CD4-positive, alpha-beta T cell treated with Interferon gamma for 1 hour (primary cell): ENCODE results near the gene KLHL5.
A peak's percentile ranks its signal among the peaks of the same experiment; 100 is the strongest.
"Not testable (repeated sequence)": the region's sequence is repeated elsewhere in the genome, so short reads cannot be mapped to it uniquely, and the experiment has no call there.

ENCODE experiments used
- DNase-seq: peaks from one replicate; pipeline ENCODE4 v3.0.0-alpha.2; 2020

KLHL5 gene, protein sequence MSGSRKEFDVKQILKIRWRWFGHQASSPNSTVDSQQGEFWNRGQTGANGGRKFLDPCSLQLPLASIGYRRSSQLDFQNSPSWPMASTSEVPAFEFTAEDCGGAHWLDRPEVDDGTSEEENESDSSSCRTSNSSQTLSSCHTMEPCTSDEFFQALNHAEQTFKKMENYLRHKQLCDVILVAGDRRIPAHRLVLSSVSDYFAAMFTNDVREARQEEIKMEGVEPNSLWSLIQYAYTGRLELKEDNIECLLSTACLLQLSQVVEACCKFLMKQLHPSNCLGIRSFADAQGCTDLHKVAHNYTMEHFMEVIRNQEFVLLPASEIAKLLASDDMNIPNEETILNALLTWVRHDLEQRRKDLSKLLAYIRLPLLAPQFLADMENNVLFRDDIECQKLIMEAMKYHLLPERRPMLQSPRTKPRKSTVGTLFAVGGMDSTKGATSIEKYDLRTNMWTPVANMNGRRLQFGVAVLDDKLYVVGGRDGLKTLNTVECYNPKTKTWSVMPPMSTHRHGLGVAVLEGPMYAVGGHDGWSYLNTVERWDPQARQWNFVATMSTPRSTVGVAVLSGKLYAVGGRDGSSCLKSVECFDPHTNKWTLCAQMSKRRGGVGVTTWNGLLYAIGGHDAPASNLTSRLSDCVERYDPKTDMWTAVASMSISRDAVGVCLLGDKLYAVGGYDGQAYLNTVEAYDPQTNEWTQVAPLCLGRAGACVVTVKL

DNA sequence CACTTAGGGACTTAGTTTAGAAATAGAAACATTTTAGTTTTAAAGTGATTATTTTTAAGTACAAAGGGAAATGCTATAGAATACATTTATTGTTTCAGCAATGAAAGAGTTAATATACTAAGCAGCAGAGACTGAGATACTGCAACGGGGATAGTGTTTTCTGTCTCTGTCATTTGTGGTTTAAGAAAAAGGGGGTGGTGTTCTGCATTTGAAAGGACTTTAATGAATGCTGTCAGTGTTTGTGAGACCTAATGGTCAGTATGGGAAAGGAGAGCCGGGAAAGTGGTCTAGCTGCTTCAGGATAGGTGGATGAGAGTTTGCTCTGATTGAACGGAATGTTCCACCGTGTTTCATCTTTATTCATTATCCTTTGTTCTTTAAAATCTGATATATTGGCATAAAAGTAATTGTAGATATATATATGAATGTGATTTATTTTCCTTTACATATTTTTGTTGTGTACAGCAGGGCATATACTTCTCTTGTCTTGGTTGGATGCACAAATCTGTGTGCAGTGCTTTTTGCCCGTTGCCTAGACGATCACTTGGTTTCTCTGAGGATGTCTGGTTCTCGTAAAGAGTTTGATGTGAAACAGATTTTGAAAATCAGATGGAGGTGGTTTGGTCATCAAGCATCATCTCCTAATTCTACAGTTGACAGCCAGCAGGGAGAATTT, at the start of gene KLHL5:
TSS of gene KLHL5 (plus strand) at position 139 of the 676 bp plus-strand sequence. CDS start at position 560, 421 bp downstream.
- no peak for DNase-seq

DNA sequence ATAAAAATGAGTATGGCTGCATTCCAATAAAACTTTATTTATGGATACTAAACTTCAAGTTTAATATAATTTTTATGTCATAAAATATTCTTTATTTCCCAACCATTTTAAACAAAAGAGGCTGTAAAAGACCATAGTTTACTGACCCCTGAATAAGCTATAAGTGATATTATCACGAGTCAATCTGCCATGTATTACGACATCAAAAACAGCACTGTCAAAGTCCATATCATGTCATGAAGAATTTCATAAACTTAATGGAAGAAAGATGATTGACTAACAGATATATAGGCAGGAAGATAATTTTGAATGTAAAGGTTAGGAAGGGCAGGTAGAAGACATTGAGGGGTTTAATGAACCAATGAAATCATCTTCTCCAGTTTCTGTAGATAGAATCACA, 48.0 kb upstream of the KLHL5 start:
- no peak for DNase-seq

DNA sequence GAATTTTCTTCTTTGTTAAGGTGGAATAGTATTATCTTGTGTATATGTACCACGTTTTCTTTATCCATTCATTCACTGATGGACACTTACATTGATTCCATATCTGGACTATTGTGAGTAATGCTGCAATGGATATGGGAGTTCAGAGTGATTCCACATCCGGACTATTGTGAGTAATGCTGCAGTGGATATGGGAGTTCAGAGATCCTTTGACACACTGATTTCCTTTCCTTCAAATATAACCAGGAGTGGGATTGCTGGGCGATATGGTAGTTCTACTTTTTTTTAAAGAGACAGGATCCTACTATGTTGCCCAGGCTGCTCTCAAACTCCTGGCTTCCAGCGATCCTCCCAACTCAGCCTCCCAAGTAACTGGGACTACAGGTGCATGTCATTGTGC, 41.9 kb upstream of the KLHL5 start:
- DNase-seq = no peak

DNA sequence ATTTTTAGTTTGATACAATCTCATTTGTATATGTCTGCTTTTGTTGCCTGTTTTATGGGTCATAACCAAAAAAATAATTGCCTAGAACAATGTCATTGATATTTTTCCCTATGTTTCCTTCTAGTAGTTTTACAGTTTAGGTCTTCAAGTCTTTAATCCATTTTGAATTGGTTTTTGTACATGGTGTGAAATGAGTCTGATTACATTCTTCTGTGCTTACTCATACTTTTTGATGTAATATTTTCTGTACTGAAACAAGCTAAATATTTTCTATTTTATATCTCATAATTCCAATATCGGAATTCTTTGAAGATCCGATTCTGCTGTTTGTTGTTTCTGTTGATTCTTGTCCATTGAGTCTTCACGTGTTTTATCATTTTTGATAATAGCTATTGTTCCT, 40.4 kb upstream of the KLHL5 start:
- DNase-seq = no peak

DNA sequence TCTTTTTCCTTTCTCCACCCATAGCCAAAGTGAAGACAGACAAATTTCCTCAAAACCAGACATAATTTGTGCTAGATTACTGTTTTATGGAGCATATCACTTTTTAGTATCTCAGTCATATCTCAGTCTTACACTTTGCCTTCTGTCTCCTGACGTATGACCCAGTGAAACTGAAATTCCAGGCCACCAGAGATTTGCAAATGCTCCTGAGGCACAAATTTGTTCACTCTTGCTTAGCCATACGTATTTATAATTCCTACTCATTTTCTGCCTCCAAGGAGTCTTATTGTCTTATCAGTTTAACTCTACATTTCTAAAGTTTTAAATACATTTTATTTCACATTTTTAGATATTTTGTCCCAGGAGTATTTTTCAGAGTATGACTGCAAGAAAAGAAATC, 39.8 kb upstream of the KLHL5 start:
- DNase-seq = no peak

DNA sequence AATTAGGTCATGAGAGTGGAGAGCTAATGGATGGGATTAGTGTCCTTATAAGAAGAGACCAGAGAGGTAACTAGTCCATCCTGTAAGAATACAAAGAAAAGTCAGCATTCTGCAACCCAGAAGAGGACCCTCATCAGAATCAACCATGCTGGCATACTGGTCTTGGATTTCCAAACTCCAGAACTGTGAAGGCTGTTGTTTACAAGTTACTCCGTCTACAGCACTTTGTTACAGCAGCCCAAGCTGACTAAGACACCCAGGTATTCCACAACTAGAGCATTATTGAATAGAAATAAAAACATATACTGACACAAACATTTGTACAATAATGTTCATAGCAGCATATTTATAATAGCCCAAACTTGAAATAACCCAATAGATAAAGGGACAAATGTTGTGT, 39.0 kb upstream of the KLHL5 start:
- DNase-seq = no peak

DNA sequence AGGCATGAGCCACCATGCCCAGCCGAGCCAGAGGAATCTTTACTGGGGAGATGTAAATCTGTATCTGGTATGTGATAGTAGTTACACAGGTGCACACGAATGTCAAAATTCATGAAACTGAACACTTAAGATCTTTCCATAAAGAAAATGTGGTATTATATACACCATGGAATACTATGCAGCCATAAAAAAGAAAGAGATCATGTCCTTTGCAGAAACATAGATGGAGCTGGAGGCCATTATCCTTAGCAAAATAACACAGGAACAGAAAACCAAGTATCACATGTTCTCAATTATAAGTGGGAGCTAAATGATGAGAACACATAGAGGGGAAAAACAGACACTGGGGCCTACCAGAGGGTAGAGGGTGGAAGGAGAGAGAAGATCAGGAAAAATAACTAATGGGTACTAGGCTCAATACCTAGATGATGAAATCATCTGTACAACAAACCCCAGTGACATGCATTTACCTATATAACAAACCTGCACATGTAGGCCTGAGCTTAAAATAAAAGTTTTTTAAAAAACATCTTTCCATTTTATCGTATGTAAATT, 37.6 kb upstream of the KLHL5 start:
- DNase-seq = no peak

DNA sequence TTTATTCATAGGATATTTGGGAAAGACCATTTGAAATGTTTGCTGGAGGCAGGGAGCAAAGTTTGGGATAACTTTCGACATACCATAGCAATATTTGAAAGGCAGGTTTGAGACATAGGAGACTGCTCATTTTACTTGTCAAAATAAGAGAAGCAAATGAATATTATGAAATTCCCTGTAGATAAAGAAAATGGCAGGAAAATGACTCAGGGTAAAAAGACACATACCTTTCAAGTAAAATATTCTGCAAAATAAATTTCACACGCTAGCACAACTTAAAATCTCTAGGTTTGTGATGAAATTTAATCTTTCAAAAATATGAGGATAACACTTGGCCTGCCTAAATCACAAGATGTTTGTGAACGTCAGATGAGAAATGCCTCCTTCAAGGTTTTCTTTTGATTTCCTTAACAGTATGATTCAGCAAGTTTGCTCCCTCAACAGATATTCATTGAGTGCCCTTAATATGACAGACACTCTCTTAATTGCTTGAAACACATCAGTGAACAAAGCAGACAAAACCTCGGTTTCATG, 36.4 kb upstream of the KLHL5 start:
- DNase-seq = no peak

DNA sequence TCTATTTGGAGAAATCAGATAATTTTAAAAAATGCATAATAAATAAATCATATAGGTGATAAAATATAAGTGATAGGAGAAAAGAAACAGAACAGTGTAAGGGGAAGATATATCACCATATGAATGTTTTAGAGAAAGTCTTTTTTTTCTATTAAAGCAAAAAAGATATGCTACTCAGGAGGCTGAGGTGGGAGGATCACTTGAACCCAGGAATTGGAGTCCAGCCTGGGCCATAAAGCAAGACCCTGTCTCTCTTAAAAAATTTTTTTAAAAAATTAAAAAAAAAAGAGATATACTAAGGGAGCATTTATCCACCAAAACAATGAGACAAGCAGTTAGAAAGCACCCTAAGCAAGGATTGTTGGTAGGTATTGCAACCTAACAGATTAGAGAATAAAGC, 35.9 kb upstream of the KLHL5 start:
- DNase-seq = no peak

DNA sequence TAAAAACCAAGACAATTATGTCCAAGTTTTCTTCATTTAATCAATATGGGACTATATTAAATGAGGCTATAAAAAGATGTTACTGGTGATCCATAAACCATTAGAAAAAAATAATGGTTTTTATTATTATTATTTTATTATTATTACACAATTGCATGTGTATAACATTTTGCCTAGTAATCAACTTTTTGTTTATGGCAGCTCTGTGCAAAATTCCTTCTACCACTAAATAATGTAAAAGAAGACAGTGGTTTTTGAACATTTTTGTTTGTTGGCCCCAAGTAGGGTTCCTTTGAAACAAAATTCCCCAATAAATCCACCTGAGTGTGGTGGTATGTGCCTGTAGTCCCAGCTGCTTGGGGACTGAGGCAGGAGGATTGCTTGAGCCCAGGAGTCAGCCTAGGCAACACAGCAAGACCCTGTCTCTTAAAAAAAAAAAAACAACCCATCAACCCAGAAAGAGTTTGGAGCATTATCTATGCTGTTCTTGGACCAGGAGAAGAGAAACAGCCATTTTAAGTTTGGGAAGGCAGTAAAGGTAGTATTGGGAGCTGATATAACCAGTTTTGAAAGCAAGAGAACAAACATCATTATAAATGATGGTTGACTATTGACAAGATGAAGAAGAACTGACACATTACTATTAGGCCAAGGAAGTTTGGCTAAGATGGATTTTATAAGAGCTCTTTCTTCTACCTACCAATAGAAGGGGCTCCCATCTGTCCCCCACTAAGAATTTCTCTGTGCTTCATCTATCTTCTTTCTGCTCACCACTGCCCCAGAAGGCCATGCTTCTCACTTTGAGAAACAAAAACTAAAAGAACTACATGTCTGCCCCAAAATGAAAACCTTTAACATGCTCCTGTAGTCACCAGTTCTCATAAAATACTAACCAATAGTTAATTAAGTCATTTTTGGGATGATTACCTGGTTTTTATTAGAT, 32.0 kb upstream of the KLHL5 start:
- DNase-seq = no peak

DNA sequence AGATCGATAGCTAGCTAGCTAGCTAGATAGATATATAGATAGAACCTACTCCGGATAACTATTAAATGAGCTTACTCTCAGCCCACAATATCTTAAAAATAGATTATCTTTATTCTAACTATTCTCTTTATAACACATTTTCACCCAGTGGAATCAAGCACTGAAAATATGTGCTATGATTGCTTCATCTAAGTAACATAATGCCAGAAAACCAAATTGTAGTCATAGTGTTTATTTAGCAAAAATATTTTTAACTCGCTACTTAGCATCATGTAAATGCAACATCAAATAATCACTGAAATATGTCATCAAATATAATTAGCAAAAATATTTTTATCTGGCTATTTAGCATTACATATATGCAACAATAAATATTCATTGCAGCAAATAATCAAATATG, 31.3 kb upstream of the KLHL5 start:
- DNase-seq = no peak

DNA sequence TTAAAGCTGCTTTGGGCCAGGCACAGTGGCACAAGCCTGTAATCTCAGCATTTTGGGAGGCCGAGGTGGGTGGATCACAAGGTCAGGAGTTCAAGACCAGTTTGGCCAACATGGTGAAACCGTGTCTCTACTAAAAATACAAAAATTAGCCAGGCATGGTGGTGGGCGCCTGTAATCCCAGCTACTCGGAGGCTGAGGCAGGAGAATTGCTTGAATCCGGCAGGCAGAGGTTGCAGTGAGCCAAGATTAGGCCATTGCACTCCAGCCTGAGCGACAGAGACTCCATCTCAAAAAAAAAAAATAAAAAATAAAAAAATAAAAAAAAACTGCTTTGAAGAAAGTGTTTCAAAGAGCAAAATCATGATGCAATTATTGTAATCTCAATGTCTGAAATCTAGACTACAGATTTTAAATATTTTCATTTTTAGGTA, 30.4 kb upstream of the KLHL5 start:
- not testable (repeated sequence) for DNase-seq

DNA sequence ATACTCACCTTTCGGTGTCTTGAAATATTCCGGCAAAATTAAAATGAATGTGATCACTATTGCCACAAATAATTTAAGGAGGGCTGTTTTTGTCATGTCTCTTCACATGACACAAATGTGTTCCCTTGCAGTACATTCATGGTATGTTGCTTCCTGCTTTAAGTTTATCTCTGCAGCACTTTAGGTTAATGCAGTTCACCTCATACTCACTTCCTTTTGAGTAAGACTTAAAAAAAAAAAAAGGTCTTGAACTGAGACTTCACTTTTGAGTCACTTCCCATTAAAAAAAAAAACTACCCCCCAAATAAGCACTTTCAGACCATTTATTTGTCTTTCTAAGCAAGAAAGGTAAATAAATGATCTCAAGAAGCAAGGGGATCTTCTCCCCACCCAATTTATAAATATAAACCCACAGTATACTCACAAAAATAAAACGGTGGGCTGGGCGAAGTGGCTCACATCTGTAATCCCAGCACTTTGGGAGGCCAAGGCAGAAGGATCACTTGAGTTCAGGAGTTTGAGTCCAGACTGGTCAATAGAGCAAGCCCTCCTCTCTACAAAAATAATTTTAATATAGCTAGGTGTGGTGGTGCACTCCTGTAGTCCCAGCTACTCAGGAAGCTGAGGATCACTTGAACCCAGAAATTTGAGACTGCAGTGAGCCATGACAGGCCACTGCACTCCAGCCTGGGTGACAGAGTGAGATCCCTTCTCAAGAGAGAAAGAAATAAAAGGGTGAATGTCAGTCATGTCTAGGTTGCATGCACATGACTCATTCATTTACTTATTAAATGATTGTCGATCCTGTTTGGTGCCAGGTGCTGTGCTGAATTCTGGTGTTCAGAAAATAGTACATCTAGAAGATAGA, 29.6 kb upstream of the KLHL5 start, which contains the start of gene TMEM156:
TSS of gene TMEM156 (minus strand) at position 192 of the 868 bp plus-strand sequence. CDS start at position 96, 96 bp downstream.
- DNase-seq = no peak

DNA sequence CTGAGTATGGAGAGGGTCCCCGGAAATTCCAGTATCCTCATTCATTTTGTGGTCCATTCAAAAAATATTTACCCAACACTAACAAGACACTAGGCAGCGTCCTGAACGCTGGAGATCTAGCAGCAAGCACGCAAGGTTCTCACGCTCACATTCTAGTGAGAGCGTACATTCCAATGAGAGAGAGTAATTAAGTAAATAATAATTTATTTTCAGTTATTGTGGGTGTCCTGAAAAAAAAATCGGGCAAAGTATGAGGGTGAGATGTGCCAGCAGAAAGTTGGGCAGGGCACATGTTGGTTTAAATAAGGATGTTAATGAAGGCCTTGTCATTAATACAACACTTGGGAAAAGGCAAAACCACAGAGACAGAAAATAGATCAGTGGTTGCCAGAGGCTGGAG, 25.9 kb upstream of the KLHL5 start:
- DNase-seq = no peak

DNA sequence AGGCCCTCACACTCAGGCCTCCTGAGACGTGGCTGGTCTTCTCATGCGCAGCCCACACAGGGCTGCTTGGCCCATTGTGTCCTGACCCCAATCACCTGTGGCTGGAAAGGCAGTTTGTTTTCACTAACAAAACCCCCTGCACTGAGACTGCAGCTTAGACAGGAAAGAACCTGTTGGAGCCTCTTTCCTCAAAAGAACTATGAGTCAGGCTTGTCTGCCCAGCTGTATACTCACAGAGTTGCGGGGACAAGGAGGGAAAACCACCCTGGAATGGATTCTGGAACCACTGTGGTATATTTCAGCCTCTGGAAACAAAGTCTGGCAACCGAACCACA, 24.6 kb upstream of the KLHL5 start:
- no peak for DNase-seq

DNA sequence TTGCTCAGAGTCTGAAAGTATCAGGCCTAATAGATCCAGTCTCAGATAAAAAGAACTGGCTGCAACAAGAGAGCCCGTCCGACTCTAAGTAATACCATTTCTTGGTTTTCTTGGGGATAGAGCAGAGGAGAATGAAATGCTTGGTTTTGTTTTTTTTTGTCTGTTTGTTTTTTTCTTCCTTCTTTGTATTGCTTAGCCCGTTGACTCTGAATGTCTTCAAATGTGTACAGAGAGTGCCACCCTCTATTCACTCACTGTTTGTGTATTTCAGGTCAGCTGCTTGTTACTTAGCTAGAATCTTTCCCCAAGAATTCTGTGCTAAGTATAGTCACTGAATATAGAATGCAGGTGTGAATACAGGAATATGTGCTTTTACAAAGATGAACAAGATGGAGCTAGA, 24.1 kb upstream of the KLHL5 start:
- DNase-seq = no peak

DNA sequence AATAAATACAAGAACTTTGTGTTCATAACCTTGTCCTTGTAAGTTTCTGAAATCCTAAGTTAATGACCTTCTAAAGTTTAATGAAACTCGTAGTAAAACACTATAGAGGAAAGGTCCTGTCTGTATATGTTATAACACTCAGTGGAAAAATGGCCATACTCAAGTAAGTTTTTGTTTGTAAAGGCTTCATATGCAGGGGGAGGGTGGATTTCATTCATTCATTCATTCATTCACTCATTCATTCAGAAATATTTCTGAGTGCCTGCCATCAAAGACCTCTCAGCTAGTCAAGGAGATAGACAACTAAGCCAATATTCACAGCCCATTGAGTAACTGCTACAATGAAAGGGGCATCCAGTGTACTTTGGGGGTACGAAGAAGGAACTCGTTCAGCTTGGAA, 22.9 kb upstream of the KLHL5 start:
- no peak for DNase-seq

DNA sequence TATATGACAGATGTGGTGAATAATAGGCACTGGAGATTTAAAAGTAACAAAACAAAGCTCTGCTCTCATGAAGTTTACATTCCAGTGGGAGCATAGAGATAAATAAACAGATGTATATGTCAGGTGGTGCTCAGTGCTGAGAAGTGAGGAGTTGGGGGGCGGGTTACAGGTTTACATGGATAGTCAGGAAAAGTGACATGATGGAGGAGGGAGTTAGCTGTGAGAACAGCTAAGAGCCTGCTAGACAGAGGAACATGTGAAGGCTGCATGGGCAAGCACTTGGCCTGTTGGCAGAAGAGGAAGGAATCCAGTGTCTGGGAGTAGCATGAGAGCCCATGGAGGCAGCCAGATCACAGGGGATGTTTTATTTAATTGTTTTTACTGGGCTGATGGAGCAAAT, 19.7 kb upstream of the KLHL5 start:
- no peak for DNase-seq

DNA sequence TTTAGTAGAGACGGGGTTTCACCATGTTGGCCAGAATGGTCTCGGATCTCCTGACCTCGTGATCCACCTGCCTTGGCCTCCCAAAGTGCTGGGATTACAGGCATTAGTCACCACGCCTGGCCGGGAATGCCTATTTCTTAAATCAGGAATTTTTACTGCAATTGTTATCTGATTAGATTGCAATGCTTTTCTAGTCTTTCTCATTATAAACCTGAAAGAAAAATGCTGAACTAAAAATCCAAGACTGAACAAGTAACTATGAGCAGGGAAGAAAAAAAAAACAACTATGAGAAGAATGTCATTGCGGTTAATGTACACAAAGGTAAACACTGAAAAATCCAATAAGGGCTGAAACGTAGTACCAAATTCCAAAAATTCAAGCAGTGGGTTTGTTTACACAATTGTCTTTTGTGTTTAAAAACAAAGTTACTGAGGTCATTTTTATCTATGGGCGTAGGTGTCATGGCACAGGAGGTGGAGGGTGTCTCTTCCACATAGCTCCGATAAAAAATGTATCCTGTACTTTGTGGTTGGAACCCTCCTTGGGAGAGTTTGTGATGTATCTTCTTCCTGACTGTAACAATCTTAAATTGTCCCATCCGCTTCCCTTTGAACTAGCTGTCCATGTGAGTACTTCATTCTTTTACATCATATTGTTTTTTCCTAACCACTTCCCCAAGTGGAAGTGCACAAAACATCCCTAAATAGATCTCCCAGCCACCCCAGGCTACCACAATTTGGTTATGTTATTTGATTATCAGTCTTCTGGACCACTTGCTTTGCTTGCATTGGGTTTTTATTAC, 18.8 kb upstream of the KLHL5 start:
- DNase-seq = no peak

DNA sequence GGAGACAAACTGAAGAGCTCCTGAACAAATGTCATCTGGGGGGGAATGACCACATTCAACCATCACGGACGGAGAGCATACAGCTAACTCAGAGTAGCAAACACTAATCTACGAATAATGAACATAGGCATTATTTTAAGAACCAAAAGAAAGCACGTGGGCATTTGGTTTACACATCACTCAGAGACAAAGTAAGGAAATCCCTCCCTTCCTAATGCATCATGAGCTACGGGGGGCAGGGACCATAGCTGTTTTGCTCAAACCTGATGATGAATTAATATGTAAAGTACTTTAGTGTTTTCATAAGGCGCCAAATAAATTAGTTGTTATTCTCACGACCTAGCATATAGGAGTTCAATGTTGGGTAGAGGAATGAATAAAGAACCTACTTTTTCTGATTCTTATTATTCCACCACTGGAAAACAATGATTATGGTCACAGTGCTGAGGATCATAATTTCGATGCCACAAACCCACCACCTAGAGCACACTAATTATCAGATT, 18.1 kb upstream of the KLHL5 start:
- DNase-seq = peak; percentile 21
